HEK293T (cell line): Measurements from ENCODE around the gene PDF.

ENCODE experiments used
- ARNT ChIP-seq: fragments of 450-650 bp; IDR thresholded peaks from 2 replicates; pipeline ENCODE4 v1.6.1; 2017; ENCODE audit warnings: mild to moderate bottlenecking
- BHLHE40 ChIP-seq: fragments of 450-650 bp; IDR thresholded peaks from 2 replicates; pipeline ENCODE4 v1.6.1; 2016; ENCODE audit warnings: mild to moderate bottlenecking, moderate library complexity, borderline replicate concordance
- CTBP1 ChIP-seq: fragments of 450-650 bp; IDR thresholded peaks from 2 replicates; pipeline ENCODE4 v1.6.1; 2016; ENCODE audit warnings: borderline replicate concordance
- ELF4 ChIP-seq: fragments of 450-650 bp; IDR thresholded peaks from 2 replicates; pipeline ENCODE4 v1.6.1; 2017; ENCODE audit warnings: antibody characterized with exemption
- FOXK2 ChIP-seq: fragments of 450-650 bp; IDR thresholded peaks from 2 replicates; pipeline ENCODE4 v1.6.1; 2016; ENCODE audit warnings: mild to moderate bottlenecking
- FOXM1 ChIP-seq: fragments of 450-650 bp; IDR thresholded peaks from 2 replicates; pipeline ENCODE4 v1.6.1; 2017; ENCODE audit warnings: mild to moderate bottlenecking, borderline replicate concordance
- HDGF ChIP-seq: fragments of 450-650 bp; IDR thresholded peaks from 2 replicates; pipeline ENCODE4 v1.6.1; 2017; ENCODE audit warnings: antibody characterized with exemption, borderline replicate concordance
- L3MBTL2 ChIP-seq: fragments of 450-650 bp; conservative IDR thresholded peaks from 2 replicates; pipeline ENCODE4 v1.6.1; 2016; ENCODE audit warnings: mild to moderate bottlenecking
- LEF1 ChIP-seq: fragments of 450-650 bp; IDR thresholded peaks from 2 replicates; pipeline ENCODE4 v1.6.1; 2017; ENCODE audit warnings: mild to moderate bottlenecking, borderline replicate concordance
- NFRKB ChIP-seq: fragments of 450-650 bp; IDR thresholded peaks from 2 replicates; pipeline ENCODE4 v1.6.1; 2016; ENCODE audit warnings: mild to moderate bottlenecking, moderate library complexity
- SP1 ChIP-seq: fragments of 450-650 bp; IDR thresholded peaks from 2 replicates; pipeline ENCODE4 v1.6.1; 2017
- SUZ12 ChIP-seq: fragments of 450-650 bp; IDR thresholded peaks from 2 replicates; pipeline ENCODE4 v1.6.1; 2016; ENCODE audit warnings: mild to moderate bottlenecking
- TARDBP ChIP-seq: fragments of 450-650 bp; IDR thresholded peaks from 2 replicates; pipeline ENCODE4 v1.6.1; 2016
- TF ChIP-seq, protein P1 (sequence below): fragments of 450-650 bp; IDR thresholded peaks from 2 replicates; pipeline ENCODE4 v1.6.1; 2016

GRCh38 chr16:69316595-69317034 lies 13.8 kb downstream of the PDF start:
- TF ChIP-seq SP1 (no peak), ELF4 (no peak), TARDBP (no peak), ARNT (no peak), HDGF (no peak), FOXK2 (no peak), SUZ12 (no peak), CTBP1 (no peak), BHLHE40 (no peak), L3MBTL2 (no peak), FOXM1 (no peak), NFRKB (no peak), LEF1 (no peak)
- TF ChIP-seq, protein P1, sequence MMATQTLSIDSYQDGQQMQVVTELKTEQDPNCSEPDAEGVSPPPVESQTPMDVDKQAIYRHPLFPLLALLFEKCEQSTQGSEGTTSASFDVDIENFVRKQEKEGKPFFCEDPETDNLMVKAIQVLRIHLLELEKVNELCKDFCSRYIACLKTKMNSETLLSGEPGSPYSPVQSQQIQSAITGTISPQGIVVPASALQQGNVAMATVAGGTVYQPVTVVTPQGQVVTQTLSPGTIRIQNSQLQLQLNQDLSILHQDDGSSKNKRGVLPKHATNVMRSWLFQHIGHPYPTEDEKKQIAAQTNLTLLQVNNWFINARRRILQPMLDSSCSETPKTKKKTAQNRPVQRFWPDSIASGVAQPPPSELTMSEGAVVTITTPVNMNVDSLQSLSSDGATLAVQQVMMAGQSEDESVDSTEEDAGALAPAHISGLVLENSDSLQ = no peak
